ENCODE results near the gene LRFN3.

GRCh38 chr19:35907377-35907745, 28.8 kb upstream of the LRFN3 start:
- TF ChIP-seq, protein P1, sequence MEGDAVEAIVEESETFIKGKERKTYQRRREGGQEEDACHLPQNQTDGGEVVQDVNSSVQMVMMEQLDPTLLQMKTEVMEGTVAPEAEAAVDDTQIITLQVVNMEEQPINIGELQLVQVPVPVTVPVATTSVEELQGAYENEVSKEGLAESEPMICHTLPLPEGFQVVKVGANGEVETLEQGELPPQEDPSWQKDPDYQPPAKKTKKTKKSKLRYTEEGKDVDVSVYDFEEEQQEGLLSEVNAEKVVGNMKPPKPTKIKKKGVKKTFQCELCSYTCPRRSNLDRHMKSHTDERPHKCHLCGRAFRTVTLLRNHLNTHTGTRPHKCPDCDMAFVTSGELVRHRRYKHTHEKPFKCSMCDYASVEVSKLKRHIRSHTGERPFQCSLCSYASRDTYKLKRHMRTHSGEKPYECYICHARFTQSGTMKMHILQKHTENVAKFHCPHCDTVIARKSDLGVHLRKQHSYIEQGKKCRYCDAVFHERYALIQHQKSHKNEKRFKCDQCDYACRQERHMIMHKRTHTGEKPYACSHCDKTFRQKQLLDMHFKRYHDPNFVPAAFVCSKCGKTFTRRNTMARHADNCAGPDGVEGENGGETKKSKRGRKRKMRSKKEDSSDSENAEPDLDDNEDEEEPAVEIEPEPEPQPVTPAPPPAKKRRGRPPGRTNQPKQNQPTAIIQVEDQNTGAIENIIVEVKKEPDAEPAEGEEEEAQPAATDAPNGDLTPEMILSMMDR (IDR thresholded peaks at IDR 0.05; ENCODE audit: low read depth, low read length, missing input control) = no peak
- TF ChIP-seq SP1 (IDR thresholded peaks at IDR 0.05) = no peak
- TF ChIP-seq REST (IDR thresholded peaks at IDR 0.05) = no peak
- TF ChIP-seq, protein P2, sequence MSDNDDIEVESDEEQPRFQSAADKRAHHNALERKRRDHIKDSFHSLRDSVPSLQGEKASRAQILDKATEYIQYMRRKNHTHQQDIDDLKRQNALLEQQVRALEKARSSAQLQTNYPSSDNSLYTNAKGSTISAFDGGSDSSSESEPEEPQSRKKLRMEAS (IDR thresholded peaks at IDR 0.05) = no peak

Measured in liver (tissue), 3 donors.